Fibroblast of the aortic adventitia (primary cell): ENCODE results near the gene UBE2G2. TPM values are rescaled to one million over a fixed set of nuclear protein-coding genes. Genes with fewer than 3 reads are reported as not detected.

ENCODE experiments used
- DNase-seq: peaks from one replicate; pipeline ENCODE4 v3.0.0-alpha.2; 2010; ENCODE audit warnings: low read depth
- H3K4me3 ChIP-seq: 2 replicates; pipeline ENCODE4 v1.5.1; 2011; ENCODE audit warnings: low read depth, mild to moderate bottlenecking, control low read depth, low read length, moderate library complexity
- total RNA-seq: library from RNA; depleted of rRNA; stranded (reverse); fragments of >200 nt; gene quantifications from 2 replicates; pipeline ENCODE4 v1.2.3, GENCODE V29; 2012; ENCODE audit warnings: low replicate concordance
- TF ChIP-seq, protein P1 (sequence below): IDR thresholded peaks from 2 replicates; pipeline ENCODE4 v1.5.1; 2011; ENCODE audit warnings: mild to moderate bottlenecking, low read length, control low read depth, inconsistent platforms; ENCODE audit not compliant: insufficient read depth

Gene UBE2G2
- total RNA-seq, 1 donor, result 64.2 TPM

DNA sequence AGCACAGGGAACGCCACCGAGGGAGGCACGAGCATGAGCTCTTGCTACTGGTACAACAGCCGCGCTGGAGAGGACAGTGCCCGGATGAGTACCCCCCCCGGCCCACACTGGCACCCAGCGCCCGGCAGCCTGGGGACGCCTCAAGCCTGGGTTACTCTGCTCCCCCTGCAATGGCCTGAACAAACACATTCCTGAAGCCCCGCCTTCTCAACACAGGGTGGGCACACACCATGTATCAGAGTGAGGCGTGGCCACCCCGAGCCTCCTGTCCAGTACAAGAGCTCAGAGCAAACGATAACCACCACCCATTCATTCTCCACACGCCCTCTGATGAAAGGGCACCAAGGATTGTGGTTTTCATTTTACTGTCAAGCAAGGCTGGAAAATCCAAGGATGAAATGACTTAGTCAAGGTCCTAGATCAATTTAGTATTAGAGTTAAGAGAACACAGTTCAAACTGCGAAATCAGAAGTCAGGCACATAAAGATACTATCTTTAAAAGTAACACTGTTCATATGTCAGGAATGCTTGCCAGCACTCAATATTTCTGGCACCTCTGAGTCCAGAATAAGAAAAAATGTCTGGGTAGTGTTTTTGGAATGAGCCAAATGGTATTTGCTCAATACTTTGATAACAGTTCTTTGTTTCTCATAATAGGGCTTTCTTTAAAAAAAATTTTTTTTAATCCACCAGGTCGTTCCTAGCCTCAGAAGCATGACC is 22.0 kb downstream of the UBE2G2 start:
- TF ChIP-seq, protein P1, sequence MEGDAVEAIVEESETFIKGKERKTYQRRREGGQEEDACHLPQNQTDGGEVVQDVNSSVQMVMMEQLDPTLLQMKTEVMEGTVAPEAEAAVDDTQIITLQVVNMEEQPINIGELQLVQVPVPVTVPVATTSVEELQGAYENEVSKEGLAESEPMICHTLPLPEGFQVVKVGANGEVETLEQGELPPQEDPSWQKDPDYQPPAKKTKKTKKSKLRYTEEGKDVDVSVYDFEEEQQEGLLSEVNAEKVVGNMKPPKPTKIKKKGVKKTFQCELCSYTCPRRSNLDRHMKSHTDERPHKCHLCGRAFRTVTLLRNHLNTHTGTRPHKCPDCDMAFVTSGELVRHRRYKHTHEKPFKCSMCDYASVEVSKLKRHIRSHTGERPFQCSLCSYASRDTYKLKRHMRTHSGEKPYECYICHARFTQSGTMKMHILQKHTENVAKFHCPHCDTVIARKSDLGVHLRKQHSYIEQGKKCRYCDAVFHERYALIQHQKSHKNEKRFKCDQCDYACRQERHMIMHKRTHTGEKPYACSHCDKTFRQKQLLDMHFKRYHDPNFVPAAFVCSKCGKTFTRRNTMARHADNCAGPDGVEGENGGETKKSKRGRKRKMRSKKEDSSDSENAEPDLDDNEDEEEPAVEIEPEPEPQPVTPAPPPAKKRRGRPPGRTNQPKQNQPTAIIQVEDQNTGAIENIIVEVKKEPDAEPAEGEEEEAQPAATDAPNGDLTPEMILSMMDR, result no peak

DNA sequence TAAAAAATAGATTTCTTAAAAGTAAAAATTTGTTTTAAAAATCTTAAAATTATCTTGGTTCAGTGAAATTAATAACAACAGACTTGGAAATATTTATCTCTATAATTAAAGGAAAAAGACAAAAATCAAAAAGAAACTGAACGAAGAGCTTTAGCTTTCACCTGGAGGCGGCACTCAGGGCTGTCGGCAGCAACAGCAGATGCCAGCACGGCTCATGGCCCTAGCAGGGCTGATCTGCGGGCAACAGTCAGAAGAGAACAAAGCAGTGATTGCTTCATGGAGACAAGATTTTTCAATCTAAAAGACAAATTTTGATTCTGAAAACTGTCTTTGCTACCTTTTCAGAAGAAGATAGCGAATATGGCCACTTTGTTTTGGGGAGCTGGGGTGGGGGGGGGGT is 22.6 kb downstream of the UBE2G2 start:
- no peak overlapping the region for H3K4me3 ChIP-seq
- TF ChIP-seq, protein P1, result no peak
- DNase-seq, result no peak

More for the DNA sequence above, 22.0 kb downstream of the UBE2G2 start:
- peak; percentile 66 for DNase-seq
- H3K4me3 ChIP-seq, result no peak overlapping the region

DNA sequence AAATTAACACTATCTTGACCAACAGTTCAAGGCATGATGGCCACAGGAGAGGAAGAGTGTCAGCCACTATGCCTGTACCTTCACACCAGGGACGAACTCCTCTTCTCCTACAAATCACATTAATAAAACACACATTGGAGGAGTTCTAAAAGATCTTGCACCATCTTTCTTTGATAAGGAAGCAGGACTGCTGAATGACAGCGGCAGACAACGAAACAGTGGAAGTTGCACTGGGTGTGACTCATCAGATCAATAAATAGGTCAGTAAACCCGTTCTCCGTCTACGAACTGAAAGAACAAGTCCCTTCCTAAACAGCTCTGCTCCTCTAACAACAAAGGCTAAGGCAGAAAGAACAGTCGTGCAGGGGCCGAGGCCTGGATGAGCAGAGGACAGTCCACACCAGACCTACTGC is 23.1 kb downstream of the UBE2G2 start:
- H3K4me3 ChIP-seq, result no peak overlapping the region
- TF ChIP-seq, protein P1, result no peak
- DNase-seq, result no peak

DNA sequence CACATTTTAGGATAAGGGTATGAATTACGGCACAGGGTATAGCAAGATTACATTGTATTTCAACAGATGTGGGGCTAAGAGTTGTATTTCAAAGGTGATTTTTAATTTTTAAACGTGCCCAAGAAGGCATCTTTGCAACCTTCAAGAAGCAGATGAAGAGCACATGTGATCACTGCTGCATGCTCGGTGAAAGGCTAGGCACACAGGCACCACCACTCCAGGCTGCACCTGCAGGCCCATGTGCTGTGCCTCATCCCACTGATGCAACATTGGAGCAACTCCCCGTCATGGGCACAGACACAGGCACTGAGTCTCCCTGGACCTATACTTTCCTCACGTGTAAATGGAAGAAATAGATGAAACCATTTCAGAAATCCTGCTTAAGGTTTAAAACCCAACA is 23.5 kb downstream of the UBE2G2 start:
- no peak for DNase-seq
- TF ChIP-seq, protein P1, result no peak

DNA sequence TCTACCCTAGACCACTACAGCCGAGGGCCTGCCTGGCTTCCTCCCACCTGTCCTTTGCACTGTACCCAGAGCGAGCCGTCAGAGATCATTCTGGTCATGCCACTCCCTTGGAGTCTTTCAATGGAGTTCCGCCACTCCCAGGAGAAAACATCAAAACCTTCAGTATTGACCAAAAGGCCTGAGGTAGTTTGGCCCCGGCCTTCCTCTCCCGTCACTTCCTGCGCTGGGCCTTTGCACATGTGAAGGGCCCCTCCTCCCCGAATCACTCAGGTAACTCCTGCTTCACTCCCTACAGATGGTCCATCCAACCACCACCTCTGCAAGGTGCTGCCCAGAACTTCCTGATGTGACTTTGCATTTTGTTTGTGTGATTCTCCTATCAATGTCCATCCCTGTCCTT is 26.6 kb downstream of the UBE2G2 start:
- H3K4me3 ChIP-seq, result no peak overlapping the region
- TF ChIP-seq, protein P1, result no peak
- no peak for DNase-seq

More for the DNA sequence above, 23.5 kb downstream of the UBE2G2 start:
- no peak overlapping the region for H3K4me3 ChIP-seq

DNA sequence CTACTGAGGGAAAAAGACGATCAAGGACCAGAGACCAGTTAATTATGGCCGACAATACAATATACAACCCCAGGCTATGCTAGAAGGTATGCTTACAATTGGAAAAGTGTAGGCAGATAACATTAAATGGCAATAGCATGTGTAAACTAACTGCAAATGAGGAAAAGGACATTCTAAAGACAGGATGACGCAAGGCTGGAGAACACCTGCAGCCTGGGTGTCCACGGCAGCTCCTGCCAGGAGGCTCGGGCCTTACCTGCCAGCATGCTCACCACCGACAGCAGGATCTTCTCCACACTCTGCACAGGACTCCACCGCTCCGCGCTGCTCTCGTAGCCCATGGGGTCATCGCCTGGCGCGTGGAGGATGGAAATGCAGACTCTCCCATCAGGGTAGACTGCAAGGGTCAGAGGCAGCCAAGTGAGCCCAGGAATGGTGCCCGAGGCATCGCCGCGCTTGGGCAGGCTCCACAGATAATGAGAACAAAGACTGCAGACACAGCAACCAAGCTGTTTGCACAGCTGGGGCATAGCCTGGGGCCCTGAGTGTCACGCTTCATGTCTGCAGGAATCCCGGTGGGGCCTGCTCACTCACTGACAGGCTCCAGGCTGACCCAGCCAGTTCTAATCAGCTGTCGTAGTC is 28.2 kb downstream of the UBE2G2 start:
- TF ChIP-seq, protein P1, result no peak
- H3K4me3 ChIP-seq, result no peak overlapping the region
- DNase-seq, result no peak
